SK-N-MC (cell line): ENCODE measurements around the gene TBC1D2B.

Source experiments
- EZH2 ChIP-seq: fragments of 200-600 bp; sonication (generic); IDR thresholded peaks from one replicate; pipeline ENCODE4 v1.6.1; 2017; ENCODE audit warnings: antibody characterized with exemption
- POLR2AphosphoS5 ChIP-seq: IDR thresholded peaks from 2 replicates; pipeline ENCODE4 v1.6.1; 2012; ENCODE audit warnings: mild to moderate bottlenecking, low read depth, low read length, borderline replicate concordance

DNA sequence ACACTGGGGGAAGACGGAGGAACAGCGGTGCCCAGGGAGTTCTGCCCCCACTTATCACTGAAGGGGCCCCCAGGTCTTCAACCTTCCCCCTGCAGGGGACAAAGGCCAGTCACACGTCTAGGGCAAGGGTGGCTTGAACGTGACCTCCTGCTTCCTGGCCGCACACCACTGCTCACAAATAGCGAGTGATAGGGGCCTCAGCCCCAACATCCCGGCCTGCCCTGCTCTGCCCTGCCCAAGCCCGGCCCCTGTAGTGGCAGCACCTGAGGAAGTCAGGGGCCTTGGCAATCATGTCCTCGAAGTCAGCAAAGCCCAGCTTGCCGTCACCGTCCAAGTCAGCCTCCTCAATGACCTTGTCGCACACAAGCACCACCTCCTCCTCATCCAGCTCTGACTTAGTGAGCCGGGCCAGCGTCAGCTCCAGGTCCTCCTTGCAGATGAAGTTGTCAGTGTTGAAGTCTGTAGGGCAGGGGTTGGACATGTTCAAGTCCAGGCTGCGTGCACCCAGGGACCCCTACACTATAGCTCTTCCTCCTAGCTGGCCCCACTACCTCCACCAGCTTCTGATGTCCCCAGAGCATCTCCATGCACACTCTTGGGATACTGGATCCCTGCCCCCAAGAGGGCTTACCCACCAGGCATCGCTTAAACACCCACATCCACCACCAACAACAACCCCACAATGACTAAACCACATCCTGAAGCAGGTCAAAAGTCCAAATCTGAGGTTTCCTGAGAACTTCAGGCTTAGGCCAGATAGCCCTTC is 28.1 kb upstream of the TBC1D2B start:
- TF ChIP-seq POLR2AphosphoS5 (no peak), EZH2 (no peak)
